A673 (cell line): ENCODE results near the gene MOB3A.
"Not testable (repeated sequence)": the region's sequence is repeated elsewhere in the genome, so short reads cannot be mapped to it uniquely, and the experiment has no call there.

Source experiments
- EZH2 ChIP-seq: fragments of 200-600 bp; sonication (generic); IDR thresholded peaks from 2 replicates; pipeline ENCODE4 v1.6.1; 2017; ENCODE audit warnings: borderline replicate concordance, low read depth, mild to moderate bottlenecking, mixed read lengths, antibody characterized with exemption, low read length; ENCODE audit not compliant: poor library complexity, severe bottlenecking
- TF ChIP-seq, protein P1 (sequence below): fragments of 300-800, 200-600 bp; sonication (generic); conservative IDR thresholded peaks from 2 replicates; pipeline ENCODE4 v1.5.1; 2017; ENCODE audit warnings: low read depth, mild to moderate bottlenecking, antibody characterized with exemption, low read length, moderate library complexity, mixed read lengths

DNA sequence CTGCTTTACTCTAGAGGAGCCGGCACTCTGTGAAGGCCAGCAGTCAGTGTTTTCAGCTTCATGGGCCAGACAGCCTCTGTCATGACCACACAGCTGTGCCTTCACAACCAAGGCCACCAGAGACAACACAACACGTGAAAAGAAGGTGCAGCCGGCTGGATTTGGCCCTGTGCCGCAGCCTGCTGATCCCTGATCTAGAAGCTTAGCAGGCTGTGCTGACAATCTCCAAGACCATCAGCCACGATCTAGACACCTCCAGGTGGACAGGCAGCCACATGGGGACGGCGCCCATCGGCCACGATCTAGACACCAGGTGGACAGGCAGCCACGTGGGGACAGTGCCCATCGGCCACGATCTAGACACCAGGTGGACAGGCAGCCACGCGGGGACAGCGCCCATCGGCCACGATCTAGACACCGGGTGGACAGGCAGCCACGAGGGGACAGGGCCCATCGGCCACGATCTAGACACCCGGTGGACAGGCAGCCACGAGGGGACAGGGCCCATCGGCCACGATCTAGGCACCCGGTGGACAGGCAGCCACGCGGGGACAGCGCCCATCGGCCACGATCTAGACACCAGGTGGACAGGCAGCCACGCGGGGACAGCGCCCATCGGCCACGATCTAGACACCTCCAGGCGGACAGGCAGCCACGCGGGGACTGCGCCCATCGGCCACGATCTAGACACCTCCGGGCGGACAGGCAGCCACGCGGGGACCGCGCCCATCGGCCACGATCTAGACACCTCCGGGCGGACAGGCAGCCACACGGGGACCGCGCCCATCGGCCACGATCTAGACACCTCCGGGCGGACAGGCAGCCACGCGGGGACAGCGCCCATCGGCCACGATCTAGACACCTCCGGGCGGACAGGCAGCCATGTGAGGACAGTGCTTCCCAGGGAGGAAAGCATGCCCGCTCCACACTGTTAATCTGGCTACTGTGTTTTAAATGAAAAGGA lies 35.2 kb upstream of the MOB3A start:
- TF ChIP-seq, protein P1, sequence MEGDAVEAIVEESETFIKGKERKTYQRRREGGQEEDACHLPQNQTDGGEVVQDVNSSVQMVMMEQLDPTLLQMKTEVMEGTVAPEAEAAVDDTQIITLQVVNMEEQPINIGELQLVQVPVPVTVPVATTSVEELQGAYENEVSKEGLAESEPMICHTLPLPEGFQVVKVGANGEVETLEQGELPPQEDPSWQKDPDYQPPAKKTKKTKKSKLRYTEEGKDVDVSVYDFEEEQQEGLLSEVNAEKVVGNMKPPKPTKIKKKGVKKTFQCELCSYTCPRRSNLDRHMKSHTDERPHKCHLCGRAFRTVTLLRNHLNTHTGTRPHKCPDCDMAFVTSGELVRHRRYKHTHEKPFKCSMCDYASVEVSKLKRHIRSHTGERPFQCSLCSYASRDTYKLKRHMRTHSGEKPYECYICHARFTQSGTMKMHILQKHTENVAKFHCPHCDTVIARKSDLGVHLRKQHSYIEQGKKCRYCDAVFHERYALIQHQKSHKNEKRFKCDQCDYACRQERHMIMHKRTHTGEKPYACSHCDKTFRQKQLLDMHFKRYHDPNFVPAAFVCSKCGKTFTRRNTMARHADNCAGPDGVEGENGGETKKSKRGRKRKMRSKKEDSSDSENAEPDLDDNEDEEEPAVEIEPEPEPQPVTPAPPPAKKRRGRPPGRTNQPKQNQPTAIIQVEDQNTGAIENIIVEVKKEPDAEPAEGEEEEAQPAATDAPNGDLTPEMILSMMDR: not testable (repeated sequence)
- TF ChIP-seq EZH2: not testable (repeated sequence)
